ENCODE results near the gene SYCE1.

SYCE1 gene

GRCh38 chr10:133511907-133512528 is 53.4 kb downstream of the SYCE1 start:
- Histone ChIP-seq H3K36me3 (ENCODE audit: insufficient read depth, low read length) (no peaks in the 10 kb centered on the region), H3K27me3 (ENCODE audit: insufficient read depth, low read length) (peaks cover 28% of the 10 kb centered on the region), H3K27ac (ENCODE audit: low read depth, low read length) (no peak overlapping the region), H3K79me2 (ENCODE audit: control insufficient read depth, insufficient read depth, low read length, unreplicated experiment) (no peaks in the 10 kb centered on the region), H3K4me3 (ENCODE audit: low read depth, low read length) (no peak overlapping the region), H2AFZ (ENCODE audit: low read length, unreplicated experiment) (no peak overlapping the region), H3K4me1 (ENCODE audit: control insufficient read depth, insufficient read depth, low read length, unreplicated experiment) (no peaks in the 10 kb centered on the region)

- Histone ChIP-seq H3K79me2 (ENCODE audit: control insufficient read depth, insufficient read depth, low read length, unreplicated experiment) (no peaks in the 10 kb centered on the region), H3K27me3 (ENCODE audit: insufficient read depth, low read length) (peaks cover 28% of the 10 kb centered on the region), H3K27ac (ENCODE audit: low read depth, low read length) (no peak overlapping the region), H3K36me3 (ENCODE audit: insufficient read depth, low read length) (no peaks in the 10 kb centered on the region), H3K4me1 (ENCODE audit: control insufficient read depth, insufficient read depth, low read length, unreplicated experiment) (no peaks in the 10 kb centered on the region), H2AFZ (ENCODE audit: low read length, unreplicated experiment) (no peak overlapping the region), H3K4me3 (ENCODE audit: low read depth, low read length) (no peak overlapping the region)
These were observed 54.0 kb downstream of the SYCE1 start for GRCh38 chr10:133511408-133511807.

- Histone ChIP-seq H3K27ac (ENCODE audit: low read depth, low read length) (no peak overlapping the region), H3K4me1 (ENCODE audit: control insufficient read depth, insufficient read depth, low read length, unreplicated experiment) (no peaks in the 10 kb centered on the region), H3K27me3 (ENCODE audit: insufficient read depth, low read length) (peaks cover 24% of the 10 kb centered on the region), H3K36me3 (ENCODE audit: insufficient read depth, low read length) (no peaks in the 10 kb centered on the region), H3K79me2 (ENCODE audit: control insufficient read depth, insufficient read depth, low read length, unreplicated experiment) (no peaks in the 10 kb centered on the region), H2AFZ (ENCODE audit: low read length, unreplicated experiment) (no peak overlapping the region), H3K4me3 (ENCODE audit: low read depth, low read length) (no peak overlapping the region)
These were observed 55.7 kb downstream of the SYCE1 start for GRCh38 chr10:133509700-133510099.
